ENCODE measurements around the gene EIF4G3. TPM values are rescaled to one million over a fixed set of nuclear protein-coding genes. Genes with fewer than 3 reads are reported as not detected.

Gene EIF4G3
- total and polyA plus RNA-seq, 9 of the 15 experiments (the other 6 are each of a cell fraction or from before 2014, with no cell fraction given): 6.7 to 40.5 (median 32.1) TPM

DNA sequence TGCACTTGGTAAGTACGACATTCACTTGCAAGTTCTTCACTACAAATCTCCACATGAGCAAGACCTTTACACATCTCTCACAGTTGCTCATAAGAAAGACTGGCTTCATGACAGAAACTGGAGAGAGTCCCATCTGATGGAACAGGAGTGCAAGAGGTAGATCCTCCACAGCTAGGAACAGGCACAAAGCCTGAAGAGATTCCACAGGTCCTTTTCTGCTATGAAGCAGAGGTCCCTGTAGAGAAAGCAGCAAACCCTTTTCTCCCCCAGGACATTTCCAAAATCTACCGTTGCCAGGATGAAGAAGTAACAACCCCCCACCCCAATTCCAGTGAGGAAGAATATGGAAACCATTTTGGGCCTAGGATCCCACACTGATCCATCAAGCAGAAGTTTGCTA is 47.3 kb downstream of the EIF4G3 start:
- Histone ChIP-seq H3K9me1 (ENCODE audit: control insufficient read depth, insufficient read depth, low read length) (no peaks in the 10 kb centered on the region), H3K9ac (ENCODE audit: insufficient read depth in 1 of 2, low read depth in 2 of 2, low read length in 2 of 2) (no peak overlapping the region), H2AFZ (ENCODE audit: low read depth, low read length) (no peak overlapping the region), H3K9me3 (replicated peaks; ENCODE audit: control insufficient read depth, insufficient read depth, low read depth, low read length) (no peaks in the 10 kb centered on the region), H3K27ac (ENCODE audit: extremely low read depth, low read depth, low read length) (no peak overlapping the region), H3K4me1 (replicated peaks in 1 of 2; ENCODE audit: control insufficient read depth in 2 of 2, insufficient read depth in 2 of 2, low read length in 2 of 2) (no peaks in the 10 kb centered on the region), H3K27me3 (ENCODE audit: control insufficient read depth in 2 of 2, insufficient read depth in 2 of 2, low read length in 2 of 2) (no peaks in the 10 kb centered on the region), H4K20me1 (replicated peaks; ENCODE audit: control insufficient read depth, insufficient read depth, low read length) (no peaks in the 10 kb centered on the region), H3K36me3 (ENCODE audit: control insufficient read depth, insufficient read depth, low read length) (peaks cover 5% of the 10 kb centered on the region; the same call in 1 of the 3 replicates), H3K4me3 (no peak overlapping the region), H3K4me2 (ENCODE audit: insufficient read depth, low read length) (no peak overlapping the region), H3K79me2 (ENCODE audit: control insufficient read depth, insufficient read depth, low read length) (no peaks in the 10 kb centered on the region)
- 29% methylated on average over 2 of the region's 2 CpGs for WGBS (ENCODE audit: insufficient coverage, low coverage, missing lambda C conversion rate)
- in situ Hi-C loops (cut with MboI) (no loop called here), intact Hi-C loops (cut with micrococcal nuclease) (no loop called here)
- no peak for DNase-seq (ENCODE audit: extremely low read depth in 1 of 4, low spot score in 3 of 4)
- FAIRE-seq: no peak
- BruUV-seq (replicated peaks): no TSS peak
- POLR2A ChIA-PET: interaction anchor here (0.5 to 1.4 kb wide), 2 partner anchors 10 to 33 kb away, joined by 3 to 6 read pairs; no protein-coding TSS in a partner anchor
- no peak for ATAC-seq
- CTCF ChIA-PET (ENCODE audit: low intra/inter-chr PET ratio): no interaction called here
- TF ChIP-seq, protein P1, sequence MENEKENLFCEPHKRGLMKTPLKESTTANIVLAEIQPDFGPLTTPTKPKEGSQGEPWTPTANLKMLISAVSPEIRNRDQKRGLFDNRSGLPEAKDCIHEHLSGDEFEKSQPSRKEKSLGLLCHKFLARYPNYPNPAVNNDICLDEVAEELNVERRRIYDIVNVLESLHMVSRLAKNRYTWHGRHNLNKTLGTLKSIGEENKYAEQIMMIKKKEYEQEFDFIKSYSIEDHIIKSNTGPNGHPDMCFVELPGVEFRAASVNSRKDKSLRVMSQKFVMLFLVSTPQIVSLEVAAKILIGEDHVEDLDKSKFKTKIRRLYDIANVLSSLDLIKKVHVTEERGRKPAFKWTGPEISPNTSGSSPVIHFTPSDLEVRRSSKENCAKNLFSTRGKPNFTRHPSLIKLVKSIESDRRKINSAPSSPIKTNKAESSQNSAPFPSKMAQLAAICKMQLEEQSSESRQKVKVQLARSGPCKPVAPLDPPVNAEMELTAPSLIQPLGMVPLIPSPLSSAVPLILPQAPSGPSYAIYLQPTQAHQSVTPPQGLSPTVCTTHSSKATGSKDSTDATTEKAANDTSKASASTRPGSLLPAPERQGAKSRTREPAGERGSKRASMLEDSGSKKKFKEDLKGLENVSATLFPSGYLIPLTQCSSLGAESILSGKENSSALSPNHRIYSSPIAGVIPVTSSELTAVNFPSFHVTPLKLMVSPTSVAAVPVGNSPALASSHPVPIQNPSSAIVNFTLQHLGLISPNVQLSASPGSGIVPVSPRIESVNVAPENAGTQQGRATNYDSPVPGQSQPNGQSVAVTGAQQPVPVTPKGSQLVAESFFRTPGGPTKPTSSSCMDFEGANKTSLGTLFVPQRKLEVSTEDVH (IDR thresholded peaks at IDR 0.05; ENCODE audit: low read depth, partially characterized antibody): no peak
- TF ChIP-seq, protein P2, sequence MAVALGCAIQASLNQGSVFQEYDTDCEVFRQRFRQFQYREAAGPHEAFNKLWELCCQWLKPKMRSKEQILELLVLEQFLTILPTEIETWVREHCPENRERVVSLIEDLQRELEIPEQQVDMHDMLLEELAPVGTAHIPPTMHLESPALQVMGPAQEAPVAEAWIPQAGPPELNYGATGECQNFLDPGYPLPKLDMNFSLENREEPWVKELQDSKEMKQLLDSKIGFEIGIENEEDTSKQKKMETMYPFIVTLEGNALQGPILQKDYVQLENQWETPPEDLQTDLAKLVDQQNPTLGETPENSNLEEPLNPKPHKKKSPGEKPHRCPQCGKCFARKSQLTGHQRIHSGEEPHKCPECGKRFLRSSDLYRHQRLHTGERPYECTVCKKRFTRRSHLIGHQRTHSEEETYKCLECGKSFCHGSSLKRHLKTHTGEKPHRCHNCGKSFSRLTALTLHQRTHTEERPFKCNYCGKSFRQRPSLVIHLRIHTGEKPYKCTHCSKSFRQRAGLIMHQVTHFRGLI (CRISPR knock-in tag; IDR thresholded peaks at IDR 0.05): no peak
- TF ChIP-seq ZEB2 (IDR thresholded peaks at IDR 0.05): no peak
- TF ChIP-seq ZNF212 (CRISPR knock-in tag; IDR thresholded peaks at IDR 0.05): no peak
- TF ChIP-seq BMI1 (IDR thresholded peaks at IDR 0.05; ENCODE audit: low read length): no peak
- TF ChIP-seq ZNF316 (IDR thresholded peaks at IDR 0.05): no peak
- no peak for TF ChIP-seq SMARCA5 (IDR thresholded peaks at IDR 0.05)
- no peak for TF ChIP-seq RNF2 (IDR thresholded peaks at IDR 0.05)
- no peak for TF ChIP-seq ZNF274 (IDR thresholded peaks at IDR 0.05; ENCODE audit: borderline replicate concordance, low read depth, low read length)
- no peak for TF ChIP-seq PHF8 (IDR thresholded peaks at IDR 0.05; ENCODE audit: borderline replicate concordance, low read length)
- TF ChIP-seq, protein P3, sequence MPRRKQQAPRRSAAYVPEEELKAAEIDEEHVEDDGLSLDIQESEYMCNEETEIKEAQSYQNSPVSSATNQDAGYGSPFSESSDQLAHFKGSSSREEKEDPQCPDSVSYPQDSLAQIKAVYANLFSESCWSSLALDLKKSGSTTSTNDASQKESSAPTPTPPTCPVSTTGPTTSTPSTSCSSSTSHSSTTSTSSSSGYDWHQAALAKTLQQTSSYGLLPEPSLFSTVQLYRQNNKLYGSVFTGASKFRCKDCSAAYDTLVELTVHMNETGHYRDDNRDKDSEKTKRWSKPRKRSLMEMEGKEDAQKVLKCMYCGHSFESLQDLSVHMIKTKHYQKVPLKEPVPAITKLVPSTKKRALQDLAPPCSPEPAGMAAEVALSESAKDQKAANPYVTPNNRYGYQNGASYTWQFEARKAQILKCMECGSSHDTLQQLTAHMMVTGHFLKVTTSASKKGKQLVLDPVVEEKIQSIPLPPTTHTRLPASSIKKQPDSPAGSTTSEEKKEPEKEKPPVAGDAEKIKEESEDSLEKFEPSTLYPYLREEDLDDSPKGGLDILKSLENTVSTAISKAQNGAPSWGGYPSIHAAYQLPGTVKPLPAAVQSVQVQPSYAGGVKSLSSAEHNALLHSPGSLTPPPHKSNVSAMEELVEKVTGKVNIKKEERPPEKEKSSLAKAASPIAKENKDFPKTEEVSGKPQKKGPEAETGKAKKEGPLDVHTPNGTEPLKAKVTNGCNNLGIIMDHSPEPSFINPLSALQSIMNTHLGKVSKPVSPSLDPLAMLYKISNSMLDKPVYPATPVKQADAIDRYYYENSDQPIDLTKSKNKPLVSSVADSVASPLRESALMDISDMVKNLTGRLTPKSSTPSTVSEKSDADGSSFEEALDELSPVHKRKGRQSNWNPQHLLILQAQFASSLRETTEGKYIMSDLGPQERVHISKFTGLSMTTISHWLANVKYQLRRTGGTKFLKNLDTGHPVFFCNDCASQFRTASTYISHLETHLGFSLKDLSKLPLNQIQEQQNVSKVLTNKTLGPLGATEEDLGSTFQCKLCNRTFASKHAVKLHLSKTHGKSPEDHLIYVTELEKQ (CRISPR knock-in tag; IDR thresholded peaks at IDR 0.05): no peak
- TF ChIP-seq RBM34 (IDR thresholded peaks at IDR 0.05; ENCODE audit: borderline replicate concordance, insufficient read depth, low read length): no peak
- no peak for TF ChIP-seq HDAC8 (tag; IDR thresholded peaks at IDR 0.05)
- no peak for TF ChIP-seq GTF2F1 (IDR thresholded peaks at IDR 0.05; ENCODE audit: low read depth, low read length)

Measured in K562 (cell line).